Astrocyte of the spinal cord (primary cell): ENCODE measurements around the gene KHDC1.
A peak's percentile ranks its signal among the peaks of the same experiment; 100 is the strongest.
"Not testable (repeated sequence)": the region's sequence is repeated elsewhere in the genome, so short reads cannot be mapped to it uniquely, and the experiment has no call there.

Experiments used
- DNase-seq: peaks from one replicate; pipeline ENCODE4 v3.0.0; 2011; ENCODE audit warnings: low read depth, low spot score
- H3K4me3 ChIP-seq: 2 replicates; pipeline ENCODE4 v1.5.1; 2011; ENCODE audit warnings: low read depth, mild to moderate bottlenecking, low read length, moderate library complexity
- CTCF ChIP-seq: IDR thresholded peaks from 2 replicates; pipeline ENCODE4 v1.5.1; 2012; ENCODE audit warnings: low read depth, mild to moderate bottlenecking, low read length, inconsistent platforms
- in situ Hi-C: cut with HindIII; loops from 2 replicates; pipeline ENCODE4 v1.10.0; 2017; ENCODE audit warnings: low sequenced_read_pairs

KHDC1 gene

DNA sequence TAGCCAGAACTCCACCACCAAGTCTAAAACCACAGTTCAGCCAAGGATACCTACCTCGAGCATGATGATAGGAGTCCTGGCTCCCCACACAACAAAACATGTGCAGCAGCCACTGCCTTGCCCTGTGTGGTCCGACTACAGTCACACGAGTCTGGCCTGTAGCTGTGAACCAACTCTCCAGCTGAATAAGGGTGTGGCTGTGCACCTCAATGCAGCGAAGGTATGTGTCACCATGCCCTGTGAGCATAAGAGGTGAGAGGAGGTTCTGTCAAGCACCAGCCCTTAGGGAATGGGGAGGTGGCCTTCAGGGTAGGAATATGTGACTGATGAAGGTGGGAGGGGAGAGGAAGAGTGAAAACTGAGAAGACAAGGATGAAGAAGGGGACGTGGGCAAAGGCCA is 21.0 kb downstream of the KHDC1 start:
- in situ Hi-C loops, result no loop called here
- no peak for TF ChIP-seq CTCF
- H3K4me3 ChIP-seq, result no peak overlapping the region
- no peak for DNase-seq

DNA sequence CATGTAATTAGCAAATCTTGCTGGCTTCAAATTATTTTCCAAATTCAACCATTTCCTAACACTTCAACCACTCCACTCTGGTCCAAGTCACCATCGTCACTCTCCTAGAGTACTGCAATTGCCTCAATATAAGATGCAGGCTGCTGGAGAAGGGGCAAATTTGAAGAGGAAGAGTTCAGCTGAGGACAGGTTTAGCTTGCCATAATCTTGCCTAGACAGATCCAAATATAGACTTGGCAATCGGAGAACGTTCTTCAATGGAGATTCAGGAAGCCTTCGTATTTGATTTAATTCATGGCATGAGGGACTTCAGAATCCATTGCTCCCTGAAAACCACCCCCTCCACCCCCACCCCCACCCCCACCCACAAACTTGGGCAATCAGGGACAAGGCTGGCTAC is 22.3 kb downstream of the KHDC1 start:
- DNase-seq, result no peak
- TF ChIP-seq CTCF, result no peak
- no peak overlapping the region for H3K4me3 ChIP-seq
- in situ Hi-C loops, result no loop called here

GRCh38 chr6:73236144-73236750 is 26.7 kb downstream of the KHDC1 start:
- H3K4me3 ChIP-seq, result no peak overlapping the region
- TF ChIP-seq CTCF, result no peak
- DNase-seq, result peak; percentile 61
- in situ Hi-C loops, result no loop called here

GRCh38 chr6:73234733-73235132 is 28.3 kb downstream of the KHDC1 start:
- in situ Hi-C loops, result no loop called here
- TF ChIP-seq CTCF, result no peak
- DNase-seq, result peak; percentile 3
- H3K4me3 ChIP-seq, result no peak overlapping the region

GRCh38 chr6:73233971-73234370 is 29.0 kb downstream of the KHDC1 start:
- in situ Hi-C loops, DNase-seq, H3K4me3 ChIP-seq: not testable (repeated sequence)

- no peak for TF ChIP-seq CTCF
- in situ Hi-C loops, result no loop called here
- DNase-seq, result no peak
- H3K4me3 ChIP-seq, result no peak overlapping the region
Measured at GRCh38 chr6:73233048-73233447, 29.9 kb downstream of the KHDC1 start.

GRCh38 chr6:73231986-73232391 is 31.0 kb downstream of the KHDC1 start:
- in situ Hi-C loops, result no loop called here
- no peak for TF ChIP-seq CTCF
- DNase-seq, result no peak
- H3K4me3 ChIP-seq, result no peak overlapping the region
